ENCODE data around the gene ABHD6. TPM values are rescaled to one million over a fixed set of nuclear protein-coding genes. Genes with fewer than 3 reads are reported as not detected.

The ABHD6 gene
- total RNA-seq, 1 experiment from 2014 or later, result 12.7 TPM

DNA sequence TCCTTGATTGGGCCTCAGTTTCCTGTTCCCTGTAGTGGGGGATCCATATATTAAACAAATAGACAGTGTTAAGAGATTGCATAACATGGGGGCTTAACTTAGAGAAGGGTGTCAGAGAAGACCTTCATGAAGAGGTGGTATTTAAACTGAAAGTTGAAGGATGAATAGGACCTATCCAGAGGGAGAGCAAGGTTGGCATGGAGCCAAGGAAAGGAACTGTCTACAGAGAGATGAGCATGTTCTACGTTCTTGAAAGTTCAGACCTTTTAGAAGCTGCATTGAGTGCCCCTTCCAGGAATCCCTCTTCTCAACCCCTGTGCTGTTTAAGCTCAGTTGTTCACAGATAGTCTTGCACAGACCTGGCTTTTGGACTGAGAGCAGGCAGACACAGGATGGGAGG lies 71.1 kb downstream of the ABHD6 start:
- CTCF ChIA-PET, result interaction anchor here (0.9 to 3.9 kb wide), 4 partner anchors 9 to 121 kb away, joined by 3 to 69 read pairs (median 3); no protein-coding TSS in a partner anchor
- Histone ChIP-seq H4K20me1 (ENCODE audit: insufficient read depth) (peaks cover 10% of the 10 kb centered on the region; the same call in 1 of the 2 replicates), H3K9me2 (ENCODE audit: insufficient read depth) (no peaks in the 10 kb centered on the region), H3K9ac (ENCODE audit: low read length) (no peak overlapping the region), H3K79me2 (ENCODE audit: insufficient read depth, low read length) (peaks cover 64% of the 10 kb centered on the region), H3K4me2 (ENCODE audit: low read length) (peak overlapping the region; percentile 88), H3K27me3 (ENCODE audit: insufficient read depth, low read length) (no peaks in the 10 kb centered on the region), H2AFZ (ENCODE audit: low read depth, low read length, poor library complexity, severe bottlenecking) (no peak overlapping the region), H3K27ac (ENCODE audit: low read depth, low read length) (no peak overlapping the region), H3K9me3 (ENCODE audit: control insufficient read depth in 1 of 2, insufficient read depth in 1 of 2, low read depth in 1 of 2, low read length in 2 of 2) (no peaks in the 10 kb centered on the region), H3K36me3 (ENCODE audit: control insufficient read depth in 1 of 2, insufficient read depth in 2 of 2, low read length in 2 of 2) (peaks cover 23 to 26% of the 10 kb centered on the region in 2 experiments), H3K4me1 (ENCODE audit: control insufficient read depth in 1 of 2, insufficient read depth in 2 of 2, low read length in 2 of 2) (peaks cover 0 to 17% of the 10 kb centered on the region in 2 experiments; a peak in 3 of 4 replicates), H3K4me3 (replicated peaks in 1 of 2; ENCODE audit: low read depth in 1 of 2, low read length in 2 of 2) (no peak overlapping the region)
- RAD21 ChIA-PET (ENCODE audit: low non-redundant PET in 1 of 2, low total read pairs in 2 of 2, uncharacterized antibody in 2 of 2, unreplicated experiment in 2 of 2), result no interaction called here
- intact Hi-C loops (cut with micrococcal nuclease), result loop anchor here (5.0 to 10.0 kb wide), 2 partner anchors 104 to 344 kb away; no protein-coding TSS in a partner anchor
- POLR2A ChIA-PET, result no interaction called here
- no peak for ATAC-seq
- no peak for DNase-seq (ENCODE audit: low read depth, low spot score)
- no TSS peak for BruUV-seq (replicated peaks)
- TF ChIP-seq JUND (IDR thresholded peaks at IDR 0.05) (no peak), RAD21 (IDR thresholded peaks at IDR 0.05; ENCODE audit: low read depth) (no peak), POLR2A (IDR thresholded peaks at IDR 0.05; ENCODE audit: borderline replicate concordance, extremely low read depth, insufficient read depth, insufficient read length) (no peak), POLR2AphosphoS5 (IDR thresholded peaks at IDR 0.05; ENCODE audit: low read depth, low read length) (0 out of 2 replicates have a peak, but pooled peaks have one; percentile 17), EZH2 (IDR thresholded peaks at IDR 0.05) (no peak)
- TF ChIP-seq, protein P1, sequence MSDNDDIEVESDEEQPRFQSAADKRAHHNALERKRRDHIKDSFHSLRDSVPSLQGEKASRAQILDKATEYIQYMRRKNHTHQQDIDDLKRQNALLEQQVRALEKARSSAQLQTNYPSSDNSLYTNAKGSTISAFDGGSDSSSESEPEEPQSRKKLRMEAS (IDR thresholded peaks at IDR 0.05), result no peak

DNA sequence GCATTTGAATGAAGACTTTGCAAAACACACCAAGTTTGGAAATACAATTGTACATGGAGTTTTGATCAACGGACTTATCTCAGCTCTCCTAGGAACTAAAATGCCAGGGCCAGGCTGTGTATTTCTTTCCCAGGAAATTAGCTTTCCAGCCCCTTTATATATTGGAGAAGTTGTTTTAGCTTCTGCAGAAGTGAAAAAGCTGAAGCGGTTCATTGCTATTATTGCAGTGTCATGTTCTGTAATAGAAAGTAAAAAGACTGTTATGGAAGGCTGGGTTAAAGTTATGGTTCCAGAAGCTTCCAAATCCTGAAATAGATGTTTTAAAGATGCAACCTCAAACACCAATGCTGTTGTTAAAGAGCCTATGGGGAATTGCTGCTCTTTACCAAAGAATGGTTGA lies 80.2 kb downstream of the ABHD6 start:
- Histone ChIP-seq H3K9me3 (ENCODE audit: control insufficient read depth in 1 of 2, insufficient read depth in 1 of 2, low read depth in 1 of 2, low read length in 2 of 2) (no peaks in the 10 kb centered on the region), H3K27me3 (ENCODE audit: insufficient read depth, low read length) (no peaks in the 10 kb centered on the region), H3K36me3 (ENCODE audit: control insufficient read depth in 1 of 2, insufficient read depth in 2 of 2, low read length in 2 of 2) (peaks cover 40% of the 10 kb centered on the region in 2 experiments), H3K9me2 (ENCODE audit: insufficient read depth) (no peaks in the 10 kb centered on the region), H3K9ac (ENCODE audit: low read length) (no peak overlapping the region), H3K27ac (ENCODE audit: low read depth, low read length) (no peak overlapping the region), H4K20me1 (ENCODE audit: insufficient read depth) (no peaks in the 10 kb centered on the region), H3K4me3 (replicated peaks in 1 of 2; ENCODE audit: low read depth in 1 of 2, low read length in 2 of 2) (no peak overlapping the region), H3K4me1 (ENCODE audit: control insufficient read depth in 1 of 2, insufficient read depth in 2 of 2, low read length in 2 of 2) (no peaks in the 10 kb centered on the region), H3K4me2 (ENCODE audit: low read length) (no peak overlapping the region), H2AFZ (ENCODE audit: low read depth, low read length, poor library complexity, severe bottlenecking) (no peak overlapping the region), H3K79me2 (ENCODE audit: insufficient read depth, low read length) (peaks cover 35% of the 10 kb centered on the region)
- ChIA-PET RAD21 (ENCODE audit: low non-redundant PET in 1 of 2, low total read pairs in 2 of 2, uncharacterized antibody in 2 of 2, unreplicated experiment in 2 of 2) (no interaction called here), POLR2A (no interaction called here), CTCF (interaction anchor here (2.2 kb wide), 1 partner anchor 12 kb away, joined by 12 read pairs; the partner anchor contains the start of genes HTD2 and RPP14)
- DNase-seq (ENCODE audit: low read depth, low spot score), result no peak
- TSS peak; percentile 27 for BruUV-seq (replicated peaks)
- intact Hi-C loops (cut with micrococcal nuclease), result no loop called here
- no peak for ATAC-seq
- TF ChIP-seq ZNF274 (IDR thresholded peaks at IDR 0.05; ENCODE audit: low read depth, low read length) (no peak), FOSL1 (IDR thresholded peaks at IDR 0.05; ENCODE audit: low read depth) (no peak), CEBPB (IDR thresholded peaks at IDR 0.05; ENCODE audit: low read depth) (no peak), TCF7L2 (IDR thresholded peaks at IDR 0.05; ENCODE audit: borderline replicate concordance, extremely low read depth, insufficient read depth, insufficient read length) (no peak), POLR2AphosphoS5 (IDR thresholded peaks at IDR 0.05; ENCODE audit: low read depth, low read length) (no peak), SIN3A (IDR thresholded peaks at IDR 0.05; ENCODE audit: low read depth) (no peak), ELF1 (IDR thresholded peaks at IDR 0.05; ENCODE audit: borderline replicate concordance, low read depth) (no peak), SP1 (IDR thresholded peaks at IDR 0.05; ENCODE audit: low read depth) (no peak), ZFX (IDR thresholded peaks at IDR 0.05) (no peak), EGR1 (IDR thresholded peaks at IDR 0.05; ENCODE audit: low read depth) (no peak), POLR2A (IDR thresholded peaks at IDR 0.05; ENCODE audit: borderline replicate concordance, extremely low read depth, insufficient read depth, insufficient read length) (no peak), JUND (IDR thresholded peaks at IDR 0.05) (no peak)
- TF ChIP-seq, protein P2, sequence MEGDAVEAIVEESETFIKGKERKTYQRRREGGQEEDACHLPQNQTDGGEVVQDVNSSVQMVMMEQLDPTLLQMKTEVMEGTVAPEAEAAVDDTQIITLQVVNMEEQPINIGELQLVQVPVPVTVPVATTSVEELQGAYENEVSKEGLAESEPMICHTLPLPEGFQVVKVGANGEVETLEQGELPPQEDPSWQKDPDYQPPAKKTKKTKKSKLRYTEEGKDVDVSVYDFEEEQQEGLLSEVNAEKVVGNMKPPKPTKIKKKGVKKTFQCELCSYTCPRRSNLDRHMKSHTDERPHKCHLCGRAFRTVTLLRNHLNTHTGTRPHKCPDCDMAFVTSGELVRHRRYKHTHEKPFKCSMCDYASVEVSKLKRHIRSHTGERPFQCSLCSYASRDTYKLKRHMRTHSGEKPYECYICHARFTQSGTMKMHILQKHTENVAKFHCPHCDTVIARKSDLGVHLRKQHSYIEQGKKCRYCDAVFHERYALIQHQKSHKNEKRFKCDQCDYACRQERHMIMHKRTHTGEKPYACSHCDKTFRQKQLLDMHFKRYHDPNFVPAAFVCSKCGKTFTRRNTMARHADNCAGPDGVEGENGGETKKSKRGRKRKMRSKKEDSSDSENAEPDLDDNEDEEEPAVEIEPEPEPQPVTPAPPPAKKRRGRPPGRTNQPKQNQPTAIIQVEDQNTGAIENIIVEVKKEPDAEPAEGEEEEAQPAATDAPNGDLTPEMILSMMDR (IDR thresholded peaks at IDR 0.05 in 2 of 3, conservative IDR thresholded peaks at IDR 0.05 in 1 of 3; ENCODE audit: borderline replicate concordance in 1 of 3, insufficient read depth in 1 of 3, low read depth in 2 of 3, low read length in 2 of 3), result no peak
- TF ChIP-seq, protein P3, sequence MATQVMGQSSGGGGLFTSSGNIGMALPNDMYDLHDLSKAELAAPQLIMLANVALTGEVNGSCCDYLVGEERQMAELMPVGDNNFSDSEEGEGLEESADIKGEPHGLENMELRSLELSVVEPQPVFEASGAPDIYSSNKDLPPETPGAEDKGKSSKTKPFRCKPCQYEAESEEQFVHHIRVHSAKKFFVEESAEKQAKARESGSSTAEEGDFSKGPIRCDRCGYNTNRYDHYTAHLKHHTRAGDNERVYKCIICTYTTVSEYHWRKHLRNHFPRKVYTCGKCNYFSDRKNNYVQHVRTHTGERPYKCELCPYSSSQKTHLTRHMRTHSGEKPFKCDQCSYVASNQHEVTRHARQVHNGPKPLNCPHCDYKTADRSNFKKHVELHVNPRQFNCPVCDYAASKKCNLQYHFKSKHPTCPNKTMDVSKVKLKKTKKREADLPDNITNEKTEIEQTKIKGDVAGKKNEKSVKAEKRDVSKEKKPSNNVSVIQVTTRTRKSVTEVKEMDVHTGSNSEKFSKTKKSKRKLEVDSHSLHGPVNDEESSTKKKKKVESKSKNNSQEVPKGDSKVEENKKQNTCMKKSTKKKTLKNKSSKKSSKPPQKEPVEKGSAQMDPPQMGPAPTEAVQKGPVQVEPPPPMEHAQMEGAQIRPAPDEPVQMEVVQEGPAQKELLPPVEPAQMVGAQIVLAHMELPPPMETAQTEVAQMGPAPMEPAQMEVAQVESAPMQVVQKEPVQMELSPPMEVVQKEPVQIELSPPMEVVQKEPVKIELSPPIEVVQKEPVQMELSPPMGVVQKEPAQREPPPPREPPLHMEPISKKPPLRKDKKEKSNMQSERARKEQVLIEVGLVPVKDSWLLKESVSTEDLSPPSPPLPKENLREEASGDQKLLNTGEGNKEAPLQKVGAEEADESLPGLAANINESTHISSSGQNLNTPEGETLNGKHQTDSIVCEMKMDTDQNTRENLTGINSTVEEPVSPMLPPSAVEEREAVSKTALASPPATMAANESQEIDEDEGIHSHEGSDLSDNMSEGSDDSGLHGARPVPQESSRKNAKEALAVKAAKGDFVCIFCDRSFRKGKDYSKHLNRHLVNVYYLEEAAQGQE (IDR thresholded peaks at IDR 0.05; ENCODE audit: low read depth), result no peak
